HepG2 (cell line): ENCODE measurements around the gene RAB40C.

ENCODE experiments used
- KLF16 ChIP-seq, 2 experiments: sonication (generic) in 1 of 2; formaldehyde crosslinking in 1 of 2; IDR thresholded peaks; 2 replicates each; pipeline versions ENCODE4 v1.6.1 to v1.8.0; 2016 to 2023; ENCODE audit warnings: missing genetic modification reagents in 2 of 2, missing compliant biosample characterization in 1 of 2
- MXI1 ChIP-seq: IDR thresholded peaks from 3 replicates; pipeline ENCODE4 v1.6.1; 2012; ENCODE audit warnings: low read depth, low read length, inconsistent platforms, borderline replicate concordance
- NR3C1 ChIP-seq: sonication (generic); formaldehyde crosslinking; IDR thresholded peaks from 2 replicates; pipeline ENCODE4 v1.4.0; 2020; ENCODE audit warnings: missing genetic modification reagents
- RELA ChIP-seq: sonication (generic); formaldehyde crosslinking; IDR thresholded peaks from 2 replicates; pipeline ENCODE4 v1.4.0; 2020; ENCODE audit warnings: missing genetic modification reagents
- SAFB2 ChIP-seq: sonication (generic); formaldehyde crosslinking; IDR thresholded peaks from 2 replicates; pipeline ENCODE4 v1.5.1; 2020; ENCODE audit warnings: missing genetic modification reagents, low read depth, mild to moderate bottlenecking, borderline replicate concordance
- SALL2 ChIP-seq: sonication (generic); formaldehyde crosslinking; IDR thresholded peaks from 2 replicates; pipeline ENCODE4 v1.8.1; 2023; ENCODE audit warnings: mild to moderate bottlenecking, missing genetic modification reagents, inconsistent platforms
- SOX5 ChIP-seq: IDR thresholded peaks from 2 replicates; pipeline ENCODE4 v1.6.1; 2016; ENCODE audit warnings: borderline replicate concordance
- ZNF326 ChIP-seq: sonication (generic); formaldehyde crosslinking; IDR thresholded peaks from 2 replicates; pipeline ENCODE4 v1.4.0; 2020; ENCODE audit warnings: missing genetic modification reagents, borderline replicate concordance
- ZNF337 ChIP-seq: sonication (generic); formaldehyde crosslinking; IDR thresholded peaks from 2 replicates; pipeline ENCODE4 v1.5.1; 2020; ENCODE audit warnings: missing genetic modification reagents, low read depth, mild to moderate bottlenecking, borderline replicate concordance
- ZNF556 ChIP-seq: sonication (generic); formaldehyde crosslinking; IDR thresholded peaks from 2 replicates; pipeline ENCODE4 v1.4.0; 2020; ENCODE audit warnings: mild to moderate bottlenecking, missing genetic modification reagents, borderline replicate concordance
- ZNF788 ChIP-seq: sonication (generic); formaldehyde crosslinking; IDR thresholded peaks from 2 replicates; pipeline ENCODE4 v1.5.0; 2020; ENCODE audit warnings: mild to moderate bottlenecking, missing genetic modification reagents, borderline replicate concordance
- TF ChIP-seq, protein P1 (sequence below): sonication (generic); formaldehyde crosslinking; IDR thresholded peaks from 2 replicates; pipeline ENCODE4 v1.5.0; 2020; ENCODE audit warnings: mild to moderate bottlenecking, missing genetic modification reagents, moderate library complexity
- TF ChIP-seq, protein P2 (sequence below): sonication (generic); formaldehyde crosslinking; IDR thresholded peaks from 2 replicates; pipeline ENCODE4 v1.8.1; 2022; ENCODE audit warnings: low read depth, mild to moderate bottlenecking, missing genetic modification reagents
- TF ChIP-seq, protein P3 (sequence below): sonication (generic); formaldehyde crosslinking; IDR thresholded peaks from 2 replicates; pipeline ENCODE4 v1.4.0; 2020; ENCODE audit warnings: missing genetic modification reagents

DNA sequence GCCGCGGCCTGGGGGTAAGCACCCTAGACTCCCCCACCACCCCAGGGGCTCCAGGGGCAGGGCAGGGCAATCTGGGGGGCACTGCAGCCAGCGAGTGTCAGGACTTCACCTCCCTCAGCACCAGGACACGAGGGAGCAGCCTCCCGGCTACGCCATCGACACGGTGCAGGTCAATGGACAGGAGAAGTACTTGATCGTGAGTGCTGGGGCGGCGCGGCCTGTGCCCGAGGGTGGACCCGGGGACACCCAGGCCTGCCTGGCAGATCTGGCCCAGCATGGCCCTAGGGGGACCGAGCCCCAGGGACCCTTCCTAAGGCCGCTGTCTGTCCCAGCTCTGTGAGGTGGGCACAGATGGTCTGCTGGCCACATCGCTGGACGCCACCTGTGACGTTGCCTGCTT is 82.5 kb downstream of the RAB40C start:
- TF ChIP-seq MXI1, result no peak
- no peak for TF ChIP-seq KLF16 (CRISPR knock-in tag; IDR thresholded peaks at IDR 0.05)
- TF ChIP-seq SAFB2 (CRISPR knock-in tag), result no peak
- no peak for TF ChIP-seq SOX5 (CRISPR knock-in tag)
- TF ChIP-seq, protein P1, sequence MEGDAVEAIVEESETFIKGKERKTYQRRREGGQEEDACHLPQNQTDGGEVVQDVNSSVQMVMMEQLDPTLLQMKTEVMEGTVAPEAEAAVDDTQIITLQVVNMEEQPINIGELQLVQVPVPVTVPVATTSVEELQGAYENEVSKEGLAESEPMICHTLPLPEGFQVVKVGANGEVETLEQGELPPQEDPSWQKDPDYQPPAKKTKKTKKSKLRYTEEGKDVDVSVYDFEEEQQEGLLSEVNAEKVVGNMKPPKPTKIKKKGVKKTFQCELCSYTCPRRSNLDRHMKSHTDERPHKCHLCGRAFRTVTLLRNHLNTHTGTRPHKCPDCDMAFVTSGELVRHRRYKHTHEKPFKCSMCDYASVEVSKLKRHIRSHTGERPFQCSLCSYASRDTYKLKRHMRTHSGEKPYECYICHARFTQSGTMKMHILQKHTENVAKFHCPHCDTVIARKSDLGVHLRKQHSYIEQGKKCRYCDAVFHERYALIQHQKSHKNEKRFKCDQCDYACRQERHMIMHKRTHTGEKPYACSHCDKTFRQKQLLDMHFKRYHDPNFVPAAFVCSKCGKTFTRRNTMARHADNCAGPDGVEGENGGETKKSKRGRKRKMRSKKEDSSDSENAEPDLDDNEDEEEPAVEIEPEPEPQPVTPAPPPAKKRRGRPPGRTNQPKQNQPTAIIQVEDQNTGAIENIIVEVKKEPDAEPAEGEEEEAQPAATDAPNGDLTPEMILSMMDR (CRISPR knock-in tag), result no peak
- no peak for TF ChIP-seq ZNF326 (CRISPR knock-in tag)
- TF ChIP-seq, protein P2, sequence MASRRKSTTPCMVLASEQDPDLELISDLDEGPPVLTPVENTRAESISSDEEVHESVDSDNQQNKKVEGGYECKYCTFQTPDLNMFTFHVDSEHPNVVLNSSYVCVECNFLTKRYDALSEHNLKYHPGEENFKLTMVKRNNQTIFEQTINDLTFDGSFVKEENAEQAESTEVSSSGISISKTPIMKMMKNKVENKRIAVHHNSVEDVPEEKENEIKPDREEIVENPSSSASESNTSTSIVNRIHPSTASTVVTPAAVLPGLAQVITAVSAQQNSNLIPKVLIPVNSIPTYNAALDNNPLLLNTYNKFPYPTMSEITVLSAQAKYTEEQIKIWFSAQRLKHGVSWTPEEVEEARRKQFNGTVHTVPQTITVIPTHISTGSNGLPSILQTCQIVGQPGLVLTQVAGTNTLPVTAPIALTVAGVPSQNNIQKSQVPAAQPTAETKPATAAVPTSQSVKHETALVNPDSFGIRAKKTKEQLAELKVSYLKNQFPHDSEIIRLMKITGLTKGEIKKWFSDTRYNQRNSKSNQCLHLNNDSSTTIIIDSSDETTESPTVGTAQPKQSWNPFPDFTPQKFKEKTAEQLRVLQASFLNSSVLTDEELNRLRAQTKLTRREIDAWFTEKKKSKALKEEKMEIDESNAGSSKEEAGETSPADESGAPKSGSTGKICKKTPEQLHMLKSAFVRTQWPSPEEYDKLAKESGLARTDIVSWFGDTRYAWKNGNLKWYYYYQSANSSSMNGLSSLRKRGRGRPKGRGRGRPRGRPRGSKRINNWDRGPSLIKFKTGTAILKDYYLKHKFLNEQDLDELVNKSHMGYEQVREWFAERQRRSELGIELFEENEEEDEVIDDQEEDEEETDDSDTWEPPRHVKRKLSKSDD (CRISPR knock-in tag), result no peak
- TF ChIP-seq, protein P3, sequence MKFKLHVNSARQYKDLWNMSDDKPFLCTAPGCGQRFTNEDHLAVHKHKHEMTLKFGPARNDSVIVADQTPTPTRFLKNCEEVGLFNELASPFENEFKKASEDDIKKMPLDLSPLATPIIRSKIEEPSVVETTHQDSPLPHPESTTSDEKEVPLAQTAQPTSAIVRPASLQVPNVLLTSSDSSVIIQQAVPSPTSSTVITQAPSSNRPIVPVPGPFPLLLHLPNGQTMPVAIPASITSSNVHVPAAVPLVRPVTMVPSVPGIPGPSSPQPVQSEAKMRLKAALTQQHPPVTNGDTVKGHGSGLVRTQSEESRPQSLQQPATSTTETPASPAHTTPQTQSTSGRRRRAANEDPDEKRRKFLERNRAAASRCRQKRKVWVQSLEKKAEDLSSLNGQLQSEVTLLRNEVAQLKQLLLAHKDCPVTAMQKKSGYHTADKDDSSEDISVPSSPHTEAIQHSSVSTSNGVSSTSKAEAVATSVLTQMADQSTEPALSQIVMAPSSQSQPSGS (CRISPR knock-in tag), result no peak
- TF ChIP-seq NR3C1 (CRISPR knock-in tag), result no peak
- TF ChIP-seq SALL2, result no peak
- TF ChIP-seq RELA (CRISPR knock-in tag), result no peak
- TF ChIP-seq ZNF337 (CRISPR knock-in tag), result no peak
- TF ChIP-seq ZNF556, result no peak
- TF ChIP-seq ZNF788 (CRISPR knock-in tag), result no peak
